ENCODE results near the gene DNM2.

DNM2 gene

GRCh38 chr19:10691178-10691881 lies 26.5 kb upstream of the DNM2 start:
- DNase-seq: no peak

GRCh38 chr19:10691883-10692282 lies 26.0 kb upstream of the DNM2 start:
- no peak for DNase-seq

GRCh38 chr19:10692673-10693264 lies 25.1 kb upstream of the DNM2 start:
- DNase-seq: no peak

- no peak for DNase-seq
Measured at GRCh38 chr19:10694706-10695307, 23.1 kb upstream of the DNM2 start.

DNA sequence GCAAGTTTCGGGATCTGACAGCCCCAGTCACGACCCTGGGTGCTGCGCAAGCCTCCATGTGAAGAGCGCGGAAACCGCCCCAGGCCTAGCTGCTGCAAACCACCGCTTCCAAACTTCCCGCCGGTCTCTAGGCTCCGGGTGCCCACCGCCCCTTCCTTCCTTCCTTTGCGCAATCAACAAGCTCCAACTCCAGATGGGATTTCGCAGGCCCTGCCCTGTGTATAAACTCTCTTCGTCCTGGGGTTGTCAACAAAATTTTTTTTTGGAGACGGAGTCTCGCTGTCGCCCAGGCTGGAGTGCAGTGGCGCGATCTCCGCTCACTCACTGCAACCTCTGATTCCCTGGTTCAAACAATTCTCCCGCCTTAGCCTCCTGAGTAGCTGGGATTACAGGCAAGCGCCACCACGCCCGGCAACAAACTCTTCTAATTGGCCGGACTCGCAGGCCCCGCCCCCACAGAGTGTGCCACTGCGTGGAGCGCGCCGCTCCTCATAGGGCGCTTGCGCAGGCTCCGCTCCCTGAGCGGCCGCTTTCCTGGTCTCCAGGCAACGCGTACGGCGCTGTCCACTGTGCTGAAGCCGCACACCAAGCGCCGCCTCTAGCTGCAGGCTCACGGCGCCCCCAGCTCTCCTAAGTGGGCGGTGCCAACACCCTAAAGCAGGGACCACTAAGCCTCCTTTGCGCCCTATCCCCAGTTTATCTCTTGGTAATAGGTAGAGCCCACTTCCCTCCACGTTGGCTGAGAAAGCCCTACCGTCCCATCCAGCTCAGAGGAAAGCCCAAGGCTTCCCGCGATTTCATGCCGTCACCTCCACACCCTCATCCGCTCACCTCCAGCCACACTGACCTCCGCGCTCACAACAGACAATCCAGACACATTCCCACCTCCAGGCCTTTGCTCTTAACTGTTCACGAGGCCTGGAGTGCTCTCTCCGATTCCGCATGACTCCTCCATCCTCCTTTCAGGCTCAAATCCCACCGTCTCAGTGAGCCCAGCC lies 22.2 kb upstream of the DNM2 start:
- DNase-seq: peak; percentile 94

DNA sequence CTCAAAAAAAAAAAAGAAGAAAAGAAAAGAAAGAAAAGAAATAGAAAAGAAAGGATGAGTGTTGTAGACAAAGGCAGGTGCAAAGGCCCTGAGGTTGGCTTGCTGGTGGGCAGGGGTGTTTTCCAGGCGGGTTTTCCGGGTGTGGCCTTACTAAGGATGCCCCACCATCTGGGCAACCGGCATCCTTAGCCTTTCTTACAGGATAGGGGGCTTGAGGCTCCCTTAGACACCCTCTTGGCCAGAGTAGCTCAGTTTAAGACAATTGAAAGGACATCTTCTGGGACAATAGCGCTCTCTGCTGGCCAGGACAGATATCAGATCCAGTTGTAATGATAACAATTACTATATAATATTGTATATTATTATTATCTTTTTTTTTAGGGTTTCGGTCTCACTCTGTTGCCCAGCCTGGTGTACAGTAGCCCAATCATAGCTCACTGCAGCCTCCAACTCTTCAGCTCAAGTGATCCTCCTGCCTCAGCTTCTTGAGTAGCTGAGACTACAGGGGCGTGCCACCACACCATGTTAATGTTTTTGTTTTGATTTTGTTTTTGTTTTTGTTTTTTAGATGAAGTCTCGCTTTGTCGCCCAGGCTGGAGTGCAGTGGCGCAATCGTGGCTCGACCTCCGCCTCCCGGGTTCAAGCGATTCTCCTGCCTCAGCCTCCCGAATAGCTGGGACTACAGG lies 18.1 kb upstream of the DNM2 start:
- no peak for DNase-seq

GRCh38 chr19:10701955-10702525 lies 15.8 kb upstream of the DNM2 start:
- no peak for DNase-seq

DNA sequence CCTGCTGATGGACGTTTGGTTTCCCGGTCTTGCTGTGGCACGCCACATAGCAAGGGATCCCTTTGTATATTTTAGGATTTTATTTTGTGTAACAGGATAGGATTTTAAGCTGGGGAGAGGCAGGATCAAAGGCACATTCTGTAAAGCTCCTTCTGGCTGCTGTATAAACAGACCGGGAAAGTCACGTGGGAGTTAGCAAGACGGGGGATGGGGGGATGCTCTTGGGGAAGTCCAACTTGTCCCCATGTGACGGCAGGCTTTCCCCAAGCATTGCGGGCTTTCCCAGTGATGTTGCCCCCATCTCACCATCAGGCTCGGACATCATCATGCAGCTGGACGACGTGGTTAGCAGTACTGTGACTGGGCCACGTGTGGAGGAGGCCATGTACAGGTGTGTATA lies 10.9 kb upstream of the DNM2 start:
- no peak for DNase-seq

DNA sequence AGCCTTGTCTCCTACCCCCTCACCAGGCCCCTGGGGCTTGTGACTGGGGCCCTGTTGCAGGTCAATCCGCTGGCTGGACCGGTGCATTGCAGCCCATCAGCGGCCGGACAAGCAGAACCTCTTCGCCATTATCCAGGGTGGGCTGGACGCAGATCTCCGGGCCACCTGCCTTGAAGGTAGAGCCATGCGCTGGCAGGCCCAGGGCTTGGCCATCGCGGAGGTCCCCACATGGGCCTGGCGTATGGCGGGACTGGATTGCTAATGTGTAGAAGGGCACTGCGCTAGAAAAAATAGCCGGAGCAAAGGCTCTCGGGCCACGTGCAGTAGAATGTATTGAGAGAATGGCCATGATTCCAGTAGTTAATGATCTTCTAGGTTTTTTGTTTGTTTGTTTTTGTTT lies 10.4 kb upstream of the DNM2 start:
- DNase-seq: no peak

DNA sequence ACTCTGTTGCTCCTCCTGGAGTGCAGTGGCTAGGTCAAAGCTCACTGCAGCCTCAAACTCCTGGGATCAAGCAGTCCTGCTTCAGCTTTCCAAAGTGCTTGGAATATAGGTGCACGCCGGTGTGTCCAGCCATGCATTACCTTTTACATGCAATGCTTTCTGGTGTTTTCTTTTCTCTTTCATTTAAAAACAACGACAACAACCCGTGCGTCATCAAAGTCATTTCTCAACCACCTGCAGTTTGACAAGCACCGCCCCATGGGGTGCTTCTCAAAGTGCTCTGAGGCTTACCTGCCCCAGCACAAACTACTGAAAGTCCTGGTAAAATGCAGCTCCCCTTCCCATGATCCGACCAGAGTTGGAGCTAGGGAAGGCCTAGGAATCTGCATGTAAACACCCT lies 9.6 kb upstream of the DNM2 start:
- no peak for DNase-seq

GRCh38 chr19:10712045-10712444 lies 5.8 kb upstream of the DNM2 start:
- DNase-seq: no peak

DNA sequence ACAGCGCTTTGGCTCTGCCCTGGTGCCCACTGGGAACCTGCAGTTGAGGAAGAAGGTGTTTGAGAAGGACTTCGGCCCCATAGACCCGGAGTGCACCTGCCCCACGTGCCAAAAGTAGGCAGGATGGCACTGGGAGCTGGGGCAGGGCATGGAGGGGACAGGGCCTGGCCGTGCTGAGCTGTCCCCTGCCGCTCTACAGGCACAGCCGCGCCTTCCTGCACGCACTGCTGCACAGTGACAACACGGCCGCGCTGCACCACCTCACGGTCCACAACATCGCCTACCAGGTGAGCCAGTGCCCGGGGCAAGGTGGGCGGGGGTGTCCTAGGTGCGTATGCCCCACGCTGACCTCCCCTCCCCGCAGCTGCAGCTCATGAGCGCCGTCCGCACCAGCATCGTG lies 5.1 kb upstream of the DNM2 start:
- no peak for DNase-seq

- peak; percentile 56 for DNase-seq
Measured at GRCh38 chr19:10713317-10713716, 4.6 kb upstream of the DNM2 start.

DNA sequence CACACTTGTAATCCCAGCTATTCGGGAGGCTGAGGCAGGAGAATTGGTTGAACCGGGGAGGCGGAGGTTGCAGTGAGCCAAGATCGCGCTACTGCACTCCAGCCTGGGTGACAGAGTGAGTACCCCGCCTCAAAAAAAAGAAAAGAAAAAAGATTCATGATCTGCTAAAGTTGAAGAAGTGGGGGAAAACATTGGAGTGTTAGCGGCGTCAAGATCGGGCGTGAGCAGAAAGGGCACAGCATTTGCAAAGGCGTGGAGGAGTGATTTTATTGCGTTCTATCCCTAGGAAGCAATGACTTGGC lies 874 bp upstream of the DNM2 start:
- no peak for DNase-seq

DNA sequence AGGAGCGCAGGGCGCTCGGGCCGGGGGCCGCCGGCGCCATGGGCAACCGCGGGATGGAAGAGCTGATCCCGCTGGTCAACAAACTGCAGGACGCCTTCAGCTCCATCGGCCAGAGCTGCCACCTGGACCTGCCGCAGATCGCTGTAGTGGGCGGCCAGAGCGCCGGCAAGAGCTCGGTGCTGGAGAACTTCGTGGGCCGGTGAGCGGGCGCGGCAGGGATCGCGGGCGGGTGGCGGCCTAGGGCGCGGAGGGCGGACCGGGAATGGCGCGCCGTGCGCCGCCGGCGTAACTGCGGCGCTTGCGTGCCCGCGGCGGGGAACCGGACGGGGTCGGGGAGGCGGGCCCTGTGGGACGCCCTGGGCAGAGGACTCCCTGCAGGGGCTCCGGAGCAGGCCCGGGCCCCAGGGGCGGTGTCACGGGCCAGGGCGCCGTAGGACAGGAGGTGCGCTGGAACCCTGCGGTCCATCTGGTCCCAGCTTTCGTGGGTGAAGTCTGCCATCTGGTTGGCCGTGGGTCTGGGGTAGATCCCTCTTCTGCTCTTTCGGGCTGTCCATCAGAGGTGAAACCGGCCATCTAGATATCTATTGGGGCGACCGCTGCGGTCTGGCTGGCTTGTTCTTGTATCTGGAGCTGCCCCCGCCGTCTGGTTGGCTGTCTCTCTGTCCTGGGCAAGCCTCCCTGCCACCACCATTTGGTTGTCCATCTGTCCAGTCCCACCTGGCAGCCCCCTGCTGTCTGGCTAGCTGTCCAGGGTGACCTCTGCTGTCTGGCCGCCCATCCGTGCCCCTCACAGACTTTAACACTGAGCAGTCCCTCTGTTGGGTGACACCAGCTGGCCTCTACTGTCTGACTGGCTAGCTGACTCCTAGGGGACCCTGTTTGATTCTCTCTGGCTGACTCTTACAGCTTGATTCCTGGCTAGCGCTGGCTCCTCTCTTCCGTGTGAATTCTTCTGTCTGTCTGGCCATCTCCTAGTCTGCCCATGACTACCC lies 622 bp downstream of the DNM2 start:
- DNase-seq: no peak

- no peak for DNase-seq
Measured at GRCh38 chr19:10719466-10719961, 1.6 kb downstream of the DNM2 start.

DNA sequence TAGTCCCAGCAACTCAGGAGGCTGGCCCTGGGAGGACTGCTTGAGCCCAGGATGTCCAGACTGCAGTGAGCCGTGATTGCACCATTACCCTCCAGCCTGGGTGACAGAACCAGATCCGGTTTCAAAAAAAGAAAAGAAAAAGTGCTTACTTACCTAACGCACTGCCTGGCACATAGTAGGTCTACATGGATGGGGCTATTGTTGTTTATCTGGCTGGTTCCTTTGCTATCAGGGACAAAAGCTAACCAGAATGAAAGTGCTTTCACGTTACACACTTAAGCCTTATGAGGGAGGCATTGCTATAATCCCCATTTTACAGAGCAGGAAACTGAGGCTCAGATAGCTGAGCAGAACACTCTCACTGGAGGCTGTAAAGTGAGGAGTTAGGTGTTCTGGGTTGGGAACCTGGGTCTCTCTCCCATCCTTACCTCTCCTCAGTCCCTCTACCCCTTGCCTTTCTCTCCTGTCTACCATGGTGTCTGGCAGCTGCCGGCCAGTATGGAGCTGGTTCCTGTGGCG lies 2.8 kb downstream of the DNM2 start:
- DNase-seq: no peak

DNA sequence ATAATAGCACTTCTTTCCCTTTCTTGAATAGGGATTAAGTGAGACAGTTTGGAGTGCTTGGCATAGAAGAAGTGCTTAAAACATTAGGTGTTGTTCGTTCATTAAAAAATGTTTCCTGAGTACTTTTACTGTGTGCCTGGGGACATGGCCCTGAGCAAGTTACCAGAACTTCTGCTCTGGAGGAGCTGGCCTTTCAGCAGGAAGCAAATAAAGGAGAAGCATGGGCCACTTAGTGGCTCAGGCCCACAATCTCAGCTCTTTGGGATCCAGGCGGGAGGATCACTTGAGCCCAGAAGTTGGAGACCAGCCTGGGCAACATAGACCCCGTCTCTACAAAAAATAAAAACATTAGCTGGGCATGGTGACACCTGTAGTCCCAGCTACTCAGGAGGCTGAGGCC lies 5.7 kb downstream of the DNM2 start:
- no peak for DNase-seq

DNA sequence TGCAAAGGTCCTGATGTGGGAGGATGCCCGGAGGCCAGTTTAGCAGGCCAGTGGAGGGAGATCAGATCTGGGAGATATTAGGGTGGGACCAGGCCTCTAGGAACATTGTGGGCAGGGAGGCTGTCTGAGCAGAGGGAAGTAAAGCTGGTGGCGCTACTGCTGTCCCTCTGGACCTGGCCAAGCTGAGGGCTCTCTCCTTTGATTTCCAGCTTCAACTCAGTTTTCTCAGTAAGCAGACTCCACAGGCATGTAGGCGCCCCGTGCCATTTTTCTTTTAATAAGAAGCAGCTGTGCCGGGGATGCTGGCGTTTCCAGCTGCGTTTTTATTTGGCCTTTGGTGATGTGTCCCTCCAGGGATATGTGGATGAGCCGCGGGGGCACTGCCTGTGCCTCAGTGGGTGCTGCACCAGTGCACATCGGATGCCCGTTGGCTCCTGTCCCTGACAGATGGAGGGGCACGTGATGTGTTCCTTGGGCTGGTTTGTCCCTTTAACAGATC lies 6.7 kb downstream of the DNM2 start:
- DNase-seq: no peak

DNA sequence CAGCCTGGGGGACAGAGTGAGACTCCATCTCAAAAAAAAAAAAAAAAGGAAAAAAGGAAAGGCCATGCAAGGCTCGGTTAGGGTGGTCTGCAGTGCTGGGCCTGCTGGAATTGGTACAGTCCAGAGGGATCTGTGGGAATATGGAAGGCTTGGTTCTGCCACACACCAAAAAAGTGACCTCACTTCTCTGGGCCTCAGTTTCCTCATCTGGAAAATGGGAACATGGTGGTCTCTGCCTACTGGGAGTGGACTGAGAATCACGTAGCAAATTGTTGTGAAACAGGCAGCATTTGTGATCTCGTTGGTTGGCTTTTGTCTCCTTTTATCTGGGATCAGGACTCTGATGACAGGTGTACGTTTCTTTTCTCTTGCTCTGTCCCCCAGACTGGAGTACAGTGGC lies 7.5 kb downstream of the DNM2 start:
- no peak for DNase-seq

DNA sequence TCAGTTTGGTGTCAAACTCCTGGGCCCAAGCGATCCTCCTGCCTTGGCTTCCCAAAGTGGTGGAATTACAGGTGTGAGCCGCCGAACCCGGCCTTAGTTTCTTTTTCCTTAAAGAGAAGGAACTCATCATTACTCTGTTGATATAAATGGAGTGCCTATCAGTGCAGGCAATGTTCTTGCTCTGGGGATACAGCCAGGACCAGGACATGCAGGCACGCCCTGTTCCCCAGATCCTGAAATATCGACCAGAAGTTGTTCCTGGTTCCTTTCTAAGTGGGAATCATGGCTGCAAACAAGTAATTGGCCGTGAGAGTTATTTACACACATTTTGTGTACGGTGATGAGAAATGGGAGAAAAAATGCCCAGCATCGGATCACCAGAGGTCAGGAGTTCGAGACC lies 8.4 kb downstream of the DNM2 start:
- DNase-seq: no peak
